SH-SY5Y (cell line): ENCODE results near the gene MPRIP.

Source experiments
- GATA2 ChIP-seq: IDR thresholded peaks from 2 replicates; pipeline ENCODE4 v1.6.1; 2011; ENCODE audit warnings: mild to moderate bottlenecking, low read depth, low read length
- GATA3 ChIP-seq: IDR thresholded peaks from 2 replicates; pipeline ENCODE4 v1.6.1; 2011; ENCODE audit warnings: low read depth, mild to moderate bottlenecking, low read length, moderate library complexity

- TF ChIP-seq GATA2 (no peak), GATA3 (no peak)
Observed at GRCh38 chr17:17097763-17098345, 55.6 kb downstream of the MPRIP start.
